GM19455 (cell line): ENCODE data around the gene PROSER1.
"Not testable (repeated sequence)": the region's sequence is repeated elsewhere in the genome, so short reads cannot be mapped to it uniquely, and the experiment has no call there.

ENCODE experiments used
- ATAC-seq: cut with Tn5 transposase; IDR thresholded peaks from one replicate; pipeline ENCODE4 v1.9.1; 2021; ENCODE audit not compliant: unreplicated experiment

The PROSER1 gene

GRCh38 chr13:39032150-39032549, 5.7 kb downstream of the PROSER1 start:
- no peak for ATAC-seq

- no peak for ATAC-seq
Measured at GRCh38 chr13:39025433-39025839, 12.5 kb downstream of the PROSER1 start.

- no peak for ATAC-seq
Measured at GRCh38 chr13:39023761-39024160, 14.1 kb downstream of the PROSER1 start.

GRCh38 chr13:39023316-39023715, 14.6 kb downstream of the PROSER1 start:
- no peak for ATAC-seq

GRCh38 chr13:39020853-39021462, 16.9 kb downstream of the PROSER1 start:
- ATAC-seq = no peak

GRCh38 chr13:39016787-39017186, 21.1 kb downstream of the PROSER1 start:
- peak; percentile 85 for ATAC-seq

GRCh38 chr13:39016087-39016486, 21.8 kb downstream of the PROSER1 start:
- ATAC-seq = peak; percentile 59

- no peak for ATAC-seq
Measured at GRCh38 chr13:39013462-39013861, 24.4 kb downstream of the PROSER1 start.

- ATAC-seq = no peak
Measured at GRCh38 chr13:39012608-39013007, 25.3 kb downstream of the PROSER1 start.

- not testable (repeated sequence) for ATAC-seq
Measured at GRCh38 chr13:39006371-39007111, 31.3 kb downstream of the PROSER1 start.

- ATAC-seq = no peak
Measured at GRCh38 chr13:38998739-38999138, 39.1 kb downstream of the PROSER1 start.

- ATAC-seq = no peak
Measured at GRCh38 chr13:38993381-38993780, 44.5 kb downstream of the PROSER1 start.

GRCh38 chr13:38990693-38991092, 47.2 kb downstream of the PROSER1 start, which contains the start of gene STOML3:
Gene STOML3, minus strand, starts transcription at chr13:38990831. Its CDS starts 110 bp downstream, at chr13:38990721.
- no peak for ATAC-seq

- no peak for ATAC-seq
Measured at GRCh38 chr13:38981096-38981495, 56.8 kb downstream of the PROSER1 start.

GRCh38 chr13:38980750-38981078, 57.2 kb downstream of the PROSER1 start:
- ATAC-seq = no peak

GRCh38 chr13:38979891-38980749, 57.8 kb downstream of the PROSER1 start:
- no peak for ATAC-seq

- ATAC-seq = no peak
Measured at GRCh38 chr13:38970380-38971051, 67.4 kb downstream of the PROSER1 start.

- ATAC-seq = no peak
Measured at GRCh38 chr13:38969187-38969586, 68.7 kb downstream of the PROSER1 start.

- no peak for ATAC-seq
Measured at GRCh38 chr13:38967446-38967845, 70.4 kb downstream of the PROSER1 start.

- no peak for ATAC-seq
Measured at GRCh38 chr13:38965281-38965680, 72.6 kb downstream of the PROSER1 start.

GRCh38 chr13:38960175-38960574, 77.7 kb downstream of the PROSER1 start:
- no peak for ATAC-seq
